ENCODE data around the gene IGDCC3.

IGDCC3 gene

GRCh38 chr15:65339920-65340319 lies 37.9 kb downstream of the IGDCC3 start:
- DNase-seq (ENCODE audit: low read depth) = no peak

- DNase-seq (ENCODE audit: low read depth) = no peak
Measured at GRCh38 chr15:65339416-65339815, 38.4 kb downstream of the IGDCC3 start.

GRCh38 chr15:65338823-65339222 lies 39.0 kb downstream of the IGDCC3 start:
- DNase-seq (ENCODE audit: low read depth) = no peak

GRCh38 chr15:65338366-65338765 lies 39.4 kb downstream of the IGDCC3 start:
- no peak for DNase-seq (ENCODE audit: low read depth)

- DNase-seq (ENCODE audit: low read depth) = no peak
Measured at GRCh38 chr15:65337436-65338070, 40.2 kb downstream of the IGDCC3 start.

GRCh38 chr15:65336493-65337435 lies 41.0 kb downstream of the IGDCC3 start:
- DNase-seq (ENCODE audit: low read depth) = no peak

GRCh38 chr15:65335278-65336055 lies 42.3 kb downstream of the IGDCC3 start:
- DNase-seq (ENCODE audit: low read depth) = no peak

- DNase-seq (ENCODE audit: low read depth) = no peak
Measured at GRCh38 chr15:65334586-65335231, 43.1 kb downstream of the IGDCC3 start.

GRCh38 chr15:65333856-65334255 lies 43.9 kb downstream of the IGDCC3 start:
- no peak for DNase-seq (ENCODE audit: low read depth)

- DNase-seq (ENCODE audit: low read depth) = no peak
Measured at GRCh38 chr15:65333148-65333820, 44.5 kb downstream of the IGDCC3 start.

GRCh38 chr15:65332391-65333147 lies 45.2 kb downstream of the IGDCC3 start:
- DNase-seq (ENCODE audit: low read depth) = no peak

- no peak for DNase-seq (ENCODE audit: low read depth)
Measured at GRCh38 chr15:65331811-65332210, 46.0 kb downstream of the IGDCC3 start.

GRCh38 chr15:65330934-65331645 lies 46.7 kb downstream of the IGDCC3 start:
- DNase-seq (ENCODE audit: low read depth) = no peak

GRCh38 chr15:65329984-65330735 lies 47.6 kb downstream of the IGDCC3 start:
- DNase-seq (ENCODE audit: low read depth) = no peak

- DNase-seq (ENCODE audit: low read depth) = no peak
Measured at GRCh38 chr15:65329288-65329983, 48.4 kb downstream of the IGDCC3 start.

GRCh38 chr15:65328506-65329287 lies 49.1 kb downstream of the IGDCC3 start:
- no peak for DNase-seq (ENCODE audit: low read depth)

- no peak for DNase-seq (ENCODE audit: low read depth)
Measured at GRCh38 chr15:65327651-65328393, 50.0 kb downstream of the IGDCC3 start.

All from stimulated activated CD8-positive, alpha-beta memory T cell treated with anti-CD3 and anti-CD28 coated beads, Interleukin-12 subunit alpha, Interleukin-12 subunit beta, amount 100 ng/mL, for 4 hours (primary cell).